ENCODE measurements around the gene MINDY4.

DNA sequence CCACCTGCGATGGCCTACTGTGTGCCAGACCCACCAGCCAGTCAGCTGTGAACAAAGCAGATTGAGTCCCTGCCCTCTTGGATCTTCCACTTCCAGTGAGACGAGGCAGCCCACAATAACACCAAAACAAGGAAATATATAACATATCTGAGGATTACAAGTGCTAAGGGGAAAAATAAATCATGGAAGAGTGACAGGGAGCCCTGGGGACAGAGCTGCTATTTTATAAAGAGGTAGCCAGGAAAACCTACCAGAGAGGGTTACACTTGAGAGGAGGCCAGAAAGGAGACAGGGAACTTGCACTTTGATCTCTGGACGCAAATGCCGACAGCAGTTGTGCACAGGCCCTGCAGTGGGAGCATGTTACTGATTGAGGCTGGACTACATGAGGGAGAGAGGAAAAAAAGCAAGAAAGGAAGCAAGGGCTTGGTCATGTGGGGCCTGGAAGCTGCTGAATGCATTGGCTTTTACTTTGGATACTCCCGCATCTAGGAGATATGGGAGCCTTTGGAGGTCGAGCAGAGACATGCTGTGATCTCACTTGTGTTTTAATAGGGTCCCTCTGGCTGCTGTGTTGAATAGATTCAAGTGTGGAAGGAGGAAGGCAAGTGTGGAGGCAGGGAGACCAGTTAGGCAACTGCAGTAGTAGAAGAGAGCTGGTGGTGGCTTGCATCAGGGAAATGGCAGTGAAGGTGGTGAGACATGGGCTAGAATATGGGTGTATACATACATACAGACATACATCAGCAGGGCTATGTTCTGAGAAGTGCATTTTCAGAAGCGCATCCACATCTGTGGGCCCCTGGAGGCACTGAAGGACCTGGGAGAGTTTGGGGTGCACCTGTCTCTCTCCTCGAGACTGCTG, 26.2 kb downstream of the MINDY4 start:
- TF ChIP-seq, protein P1, sequence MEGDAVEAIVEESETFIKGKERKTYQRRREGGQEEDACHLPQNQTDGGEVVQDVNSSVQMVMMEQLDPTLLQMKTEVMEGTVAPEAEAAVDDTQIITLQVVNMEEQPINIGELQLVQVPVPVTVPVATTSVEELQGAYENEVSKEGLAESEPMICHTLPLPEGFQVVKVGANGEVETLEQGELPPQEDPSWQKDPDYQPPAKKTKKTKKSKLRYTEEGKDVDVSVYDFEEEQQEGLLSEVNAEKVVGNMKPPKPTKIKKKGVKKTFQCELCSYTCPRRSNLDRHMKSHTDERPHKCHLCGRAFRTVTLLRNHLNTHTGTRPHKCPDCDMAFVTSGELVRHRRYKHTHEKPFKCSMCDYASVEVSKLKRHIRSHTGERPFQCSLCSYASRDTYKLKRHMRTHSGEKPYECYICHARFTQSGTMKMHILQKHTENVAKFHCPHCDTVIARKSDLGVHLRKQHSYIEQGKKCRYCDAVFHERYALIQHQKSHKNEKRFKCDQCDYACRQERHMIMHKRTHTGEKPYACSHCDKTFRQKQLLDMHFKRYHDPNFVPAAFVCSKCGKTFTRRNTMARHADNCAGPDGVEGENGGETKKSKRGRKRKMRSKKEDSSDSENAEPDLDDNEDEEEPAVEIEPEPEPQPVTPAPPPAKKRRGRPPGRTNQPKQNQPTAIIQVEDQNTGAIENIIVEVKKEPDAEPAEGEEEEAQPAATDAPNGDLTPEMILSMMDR (IDR thresholded peaks at IDR 0.05): no peak
- TF ChIP-seq POLR2A (IDR thresholded peaks at IDR 0.05): no peak

All from right lobe of liver (tissue), 4 donors.